WERI-Rb-1 (cell line): ENCODE data around the gene CEACAM20.
"Not testable (repeated sequence)": the region's sequence is repeated elsewhere in the genome, so short reads cannot be mapped to it uniquely, and the experiment has no call there.

Experiments used
- DNase-seq: peaks from one replicate; pipeline ENCODE4 v3.0.0-alpha.2; 2020
- H3K27ac ChIP-seq: fragments of 250-450 bp; sonication (Bioruptor Pico); 2 replicates; pipeline ENCODE4 v1.5.1; 2020; ENCODE audit warnings: mild to moderate bottlenecking, moderate library complexity
- H3K27me3 ChIP-seq: fragments of 250-450 bp; sonication (Bioruptor Pico); 2 replicates; pipeline ENCODE4 v1.5.1; 2021; ENCODE audit warnings: mild to moderate bottlenecking, low read depth, moderate library complexity; ENCODE audit not compliant: insufficient read depth, severe bottlenecking
- H3K36me3 ChIP-seq: fragments of 250-450 bp; sonication (Bioruptor Pico); 2 replicates; pipeline ENCODE4 v1.5.1; 2020; ENCODE audit warnings: mild to moderate bottlenecking, moderate library complexity
- H3K4me3 ChIP-seq: 2 replicates; pipeline ENCODE4 v1.5.1; 2011; ENCODE audit warnings: low read depth, mild to moderate bottlenecking, control low read depth, low read length
- H3K9me3 ChIP-seq: fragments of 250-450 bp; sonication (Bioruptor Pico); 2 replicates; pipeline ENCODE4 v1.5.1; 2021; ENCODE audit warnings: mild to moderate bottlenecking, moderate library complexity; ENCODE audit not compliant: severe bottlenecking
- CTCF ChIP-seq: IDR thresholded peaks from 2 replicates; pipeline ENCODE4 v1.5.1; 2011; ENCODE audit warnings: low read depth, mild to moderate bottlenecking, control low read depth, inconsistent platforms, low read length

Gene CEACAM20

GRCh38 chr19:44544031-44544430 lies 14.6 kb upstream of the CEACAM20 start:
- DNase-seq = no peak
- TF ChIP-seq CTCF = no peak
- no peaks in the 10 kb centered on the region for H3K9me3 ChIP-seq
- no peaks in the 10 kb centered on the region for H3K27me3 ChIP-seq
- H3K4me3 ChIP-seq = no peak overlapping the region
- H3K27ac ChIP-seq = no peak overlapping the region
- H3K36me3 ChIP-seq = no peaks in the 10 kb centered on the region

- no peak for DNase-seq
- TF ChIP-seq CTCF = no peak
Observed at GRCh38 chr19:44542671-44543070, 13.2 kb upstream of the CEACAM20 start.

GRCh38 chr19:44540736-44541135 lies 11.3 kb upstream of the CEACAM20 start:
- no peak overlapping the region for H3K4me3 ChIP-seq
- H3K27ac ChIP-seq = no peak overlapping the region
- H3K36me3 ChIP-seq = no peaks in the 10 kb centered on the region
- H3K27me3 ChIP-seq = no peaks in the 10 kb centered on the region
- TF ChIP-seq CTCF = no peak
- peaks cover 23% of the 10 kb centered on the region for H3K9me3 ChIP-seq
- no peak for DNase-seq

More at GRCh38 chr19:44542671-44543070, 13.2 kb upstream of the CEACAM20 start:
- Histone ChIP-seq H3K27me3 (no peaks in the 10 kb centered on the region), H3K4me3 (no peak overlapping the region), H3K9me3 (peaks cover 6% of the 10 kb centered on the region), H3K27ac (no peak overlapping the region), H3K36me3 (no peaks in the 10 kb centered on the region)

- Histone ChIP-seq H3K9me3 (peaks cover 26% of the 10 kb centered on the region), H3K4me3 (no peak overlapping the region), H3K27ac (no peak overlapping the region), H3K36me3 (no peaks in the 10 kb centered on the region), H3K27me3 (no peaks in the 10 kb centered on the region)
- no peak for TF ChIP-seq CTCF
- no peak for DNase-seq
Observed at GRCh38 chr19:44539991-44540390, 10.5 kb upstream of the CEACAM20 start.

GRCh38 chr19:44539236-44539826 lies 9.9 kb upstream of the CEACAM20 start:
- no peaks in the 10 kb centered on the region for H3K27me3 ChIP-seq
- no peak overlapping the region for H3K27ac ChIP-seq
- peaks cover 26% of the 10 kb centered on the region for H3K9me3 ChIP-seq
- no peak overlapping the region for H3K4me3 ChIP-seq
- TF ChIP-seq CTCF = no peak
- H3K36me3 ChIP-seq = no peaks in the 10 kb centered on the region
- DNase-seq = no peak

GRCh38 chr19:44535361-44535760 lies 5.9 kb upstream of the CEACAM20 start:
- DNase-seq, H3K4me3 ChIP-seq, H3K36me3 ChIP-seq, H3K27ac ChIP-seq, H3K27me3 ChIP-seq: not testable (repeated sequence)
- H3K9me3 ChIP-seq = peaks cover 33% of the 10 kb centered on the region
